IPS DF 6.9 (cell line): ENCODE measurements around the gene SKAP1.
"Not testable (repeated sequence)": the region's sequence is repeated elsewhere in the genome, so short reads cannot be mapped to it uniquely, and the experiment has no call there.

Source experiments
- DNase-seq: peaks from one replicate; pipeline ENCODE4 v3.0.0-alpha.2; 2013; ENCODE audit warnings: low read depth, low spot score
- H3K27ac ChIP-seq: one replicate; pipeline ENCODE4 v1.5.1; 2013; ENCODE audit warnings: low read length, control low read depth
- H3K27me3 ChIP-seq: 2 replicates; pipeline ENCODE4 v1.6.1; 2013; ENCODE audit warnings: mild to moderate bottlenecking, low read length; ENCODE audit not compliant: control insufficient read depth, insufficient read depth
- H3K36me3 ChIP-seq: 2 replicates; pipeline ENCODE4 v1.6.1; 2013; ENCODE audit warnings: low read length; ENCODE audit not compliant: control insufficient read depth, insufficient read depth
- H3K4me1 ChIP-seq: 2 replicates; pipeline ENCODE4 v1.6.1; 2013; ENCODE audit warnings: low read length; ENCODE audit not compliant: control insufficient read depth, insufficient read depth
- H3K4me3 ChIP-seq: 2 replicates; pipeline ENCODE4 v1.5.1; 2013; ENCODE audit warnings: mild to moderate bottlenecking, low read length
- H3K9me3 ChIP-seq: 2 replicates; pipeline ENCODE4 v1.6.1; 2013; ENCODE audit warnings: low read length, inconsistent platforms; ENCODE audit not compliant: control insufficient read depth, insufficient read depth
- WGBS: extraction: QIAGEN DNeasy Blood & Tissue Kit; methylation state at CpG from one replicate; pipeline ENCODE4 v1.1.7; 2013; ENCODE audit warnings: mixed read lengths, missing lambda C conversion rate; ENCODE audit not compliant: insufficient read length, insufficient coverage; 5-methylcytosine and 5-hydroxymethylcytosine counted together

SKAP1 gene

DNA sequence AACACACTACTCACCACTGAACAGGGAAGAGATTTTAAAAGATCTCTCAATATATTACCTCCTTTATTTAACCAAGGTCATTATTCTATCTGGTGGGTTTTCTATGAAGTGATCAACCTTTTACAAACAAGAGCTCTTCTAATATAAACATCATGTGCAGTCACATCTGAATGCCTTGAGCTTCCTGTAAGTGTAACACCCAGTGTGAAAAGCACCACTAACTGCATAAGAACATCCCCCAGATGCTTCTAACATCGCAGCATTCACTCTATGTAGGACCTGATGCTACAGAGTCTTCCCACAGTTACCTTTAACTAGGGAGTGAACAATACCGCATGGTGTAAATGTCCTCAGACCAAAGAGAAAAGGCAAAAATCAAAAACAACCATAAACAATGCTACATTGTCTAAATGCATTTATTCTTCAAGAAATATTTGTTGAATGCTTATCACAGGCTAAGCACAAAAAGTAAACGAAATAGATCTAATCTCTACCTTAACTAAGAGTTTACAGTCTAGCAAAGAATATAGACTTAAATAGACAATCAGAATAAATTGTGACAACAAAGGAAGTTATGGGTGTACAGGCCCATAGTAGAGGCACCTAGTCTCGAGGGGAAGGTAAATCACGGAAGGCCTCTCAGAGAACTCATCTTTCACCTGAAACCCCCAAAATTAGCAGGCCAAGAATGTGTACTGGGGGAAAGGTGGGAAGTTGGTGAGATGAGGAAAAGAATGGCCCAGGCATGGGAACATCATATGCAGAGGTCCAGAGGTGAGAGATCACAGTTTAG is 16.2 kb downstream of the SKAP1 start:
- H3K36me3 ChIP-seq = no peaks in the 10 kb centered on the region
- no peak overlapping the region for H3K4me3 ChIP-seq
- H3K27me3 ChIP-seq = no peaks in the 10 kb centered on the region
- no CpG with 5 or more reads among the region's 5 CpGs for WGBS
- DNase-seq = no peak
- H3K27ac ChIP-seq = no peak overlapping the region
- no peaks in the 10 kb centered on the region for H3K4me1 ChIP-seq
- no peaks in the 10 kb centered on the region for H3K9me3 ChIP-seq

DNA sequence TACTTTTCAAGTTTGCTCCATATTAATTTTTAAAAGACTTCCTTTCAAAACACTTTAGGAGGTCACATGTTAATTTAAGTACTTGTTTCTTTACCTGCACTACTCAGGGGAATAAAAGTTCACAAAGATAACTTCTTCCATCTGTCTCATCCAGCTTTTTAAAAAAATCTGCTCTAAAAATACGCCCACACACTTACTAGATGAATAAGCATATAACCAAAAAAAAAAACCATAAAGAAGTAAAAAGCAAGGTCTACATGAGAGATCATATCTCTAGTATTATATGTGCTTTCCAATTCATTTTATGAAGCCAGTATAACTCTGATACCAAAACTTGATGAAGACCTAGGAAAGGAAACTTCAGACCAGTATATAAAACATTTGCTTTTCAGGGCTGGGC is 17.2 kb downstream of the SKAP1 start:
- Histone ChIP-seq H3K4me3 (no peak overlapping the region), H3K4me1 (no peaks in the 10 kb centered on the region), H3K27ac (no peak overlapping the region), H3K9me3 (no peaks in the 10 kb centered on the region), H3K36me3 (no peaks in the 10 kb centered on the region), H3K27me3 (no peaks in the 10 kb centered on the region)
- no CpG with 5 or more reads among the region's 1 CpG for WGBS
- no peak for DNase-seq

DNA sequence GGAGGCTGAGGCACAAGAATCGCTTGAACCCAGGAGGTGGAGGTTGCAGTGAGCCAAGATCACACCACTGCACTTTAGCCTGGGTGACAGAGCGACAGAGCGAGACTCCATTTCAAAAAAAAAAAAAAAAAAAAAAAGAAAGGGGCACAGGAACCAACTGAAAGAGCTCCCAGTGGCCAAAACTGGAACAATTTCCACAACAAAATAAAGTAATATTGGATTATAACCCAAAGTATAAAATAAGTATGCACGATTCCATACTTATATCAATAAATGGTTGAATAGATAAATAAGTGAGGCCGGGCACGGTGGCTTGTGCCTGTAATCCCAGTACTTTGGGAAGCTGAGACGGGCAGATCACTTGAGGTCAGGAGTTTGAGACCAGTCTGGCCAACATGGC is 19.2 kb downstream of the SKAP1 start:
- H3K36me3 ChIP-seq, H3K27ac ChIP-seq, H3K4me1 ChIP-seq, H3K4me3 ChIP-seq, H3K27me3 ChIP-seq, H3K9me3 ChIP-seq, DNase-seq: not testable (repeated sequence)
- no CpG with 5 or more reads among the region's 7 CpGs for WGBS

DNA sequence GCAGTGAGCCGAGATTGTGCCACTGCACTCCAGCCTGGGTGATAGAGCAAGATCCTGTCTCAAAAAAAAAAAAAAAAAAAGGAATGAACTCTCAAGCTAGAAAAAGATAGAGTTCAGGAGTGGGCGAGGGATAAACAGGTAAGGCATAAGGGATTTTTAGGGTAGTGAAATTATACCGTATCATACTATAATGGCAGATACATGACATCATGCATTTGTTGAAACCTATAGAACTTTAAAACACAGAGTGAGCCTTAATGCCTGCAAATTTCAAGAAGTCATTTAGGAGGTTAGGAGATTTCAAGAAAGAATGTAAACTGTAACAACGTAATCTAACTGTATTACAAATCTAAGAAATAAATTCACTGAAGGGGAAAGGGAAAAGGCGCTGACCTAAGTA is 20.4 kb downstream of the SKAP1 start:
- Histone ChIP-seq H3K27me3 (no peaks in the 10 kb centered on the region), H3K36me3 (no peaks in the 10 kb centered on the region), H3K27ac (no peak overlapping the region), H3K9me3 (no peaks in the 10 kb centered on the region), H3K4me3 (no peak overlapping the region), H3K4me1 (no peaks in the 10 kb centered on the region)
- WGBS = no CpG with 5 or more reads among the region's 5 CpGs
- no peak for DNase-seq

DNA sequence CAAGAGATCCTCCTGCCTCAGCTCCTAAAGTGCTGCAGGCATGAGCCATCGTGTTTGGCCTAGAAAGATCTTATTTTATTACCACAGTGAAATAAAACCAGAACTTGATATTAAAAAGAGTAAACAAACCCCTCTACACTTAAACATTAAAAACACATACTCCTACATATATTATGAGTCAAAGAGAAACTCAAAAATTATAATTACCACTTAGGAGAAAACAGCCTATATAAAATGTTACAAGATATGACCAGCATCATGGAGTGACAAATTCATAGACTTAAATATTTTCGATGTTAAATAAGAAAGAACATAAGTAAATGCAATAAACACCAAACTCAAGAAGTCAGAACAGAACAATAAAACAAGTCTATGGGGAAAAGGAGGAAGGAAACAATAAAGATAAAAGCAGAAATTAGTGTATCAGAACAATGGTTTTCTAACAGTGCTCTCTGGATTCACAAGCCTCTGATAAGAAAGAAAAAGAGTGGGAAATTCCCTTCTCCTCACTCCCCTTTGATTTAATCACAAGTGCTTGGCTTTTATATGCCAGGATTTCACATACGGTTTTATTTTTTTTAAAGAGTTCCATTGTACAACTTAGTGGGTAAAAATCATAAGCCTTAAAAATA is 23.0 kb downstream of the SKAP1 start:
- Histone ChIP-seq H3K9me3 (no peaks in the 10 kb centered on the region), H3K4me1 (no peaks in the 10 kb centered on the region), H3K27ac (no peak overlapping the region), H3K36me3 (no peaks in the 10 kb centered on the region), H3K4me3 (no peak overlapping the region), H3K27me3 (no peaks in the 10 kb centered on the region)
- no CpG with 5 or more reads among the region's 3 CpGs for WGBS
- DNase-seq = no peak

DNA sequence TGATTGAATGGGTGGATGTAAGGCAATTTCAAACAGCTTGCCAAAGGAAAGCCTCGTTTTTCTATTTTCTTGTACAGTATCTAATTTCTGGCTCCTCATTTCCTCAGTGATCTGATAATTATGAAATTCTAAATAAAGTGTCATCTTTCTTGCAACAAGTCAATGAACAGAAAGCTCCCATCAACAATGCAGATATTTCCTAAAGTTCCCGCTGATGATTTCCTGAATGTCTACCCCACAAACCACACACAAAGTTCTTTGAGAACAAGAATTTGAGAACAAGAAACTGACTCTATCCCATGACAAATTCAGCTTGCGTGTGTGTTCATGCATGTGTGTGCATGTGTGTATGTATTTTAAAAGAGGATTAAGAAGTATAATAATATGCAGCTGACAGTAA is 35.2 kb downstream of the SKAP1 start:
- H3K27ac ChIP-seq = no peak overlapping the region
- H3K9me3 ChIP-seq = no peaks in the 10 kb centered on the region
- DNase-seq = no peak
- H3K27me3 ChIP-seq = no peaks in the 10 kb centered on the region
- no peak overlapping the region for H3K4me3 ChIP-seq
- H3K36me3 ChIP-seq = no peaks in the 10 kb centered on the region
- WGBS = no CpG with 5 or more reads among the region's 3 CpGs
- H3K4me1 ChIP-seq = no peaks in the 10 kb centered on the region

DNA sequence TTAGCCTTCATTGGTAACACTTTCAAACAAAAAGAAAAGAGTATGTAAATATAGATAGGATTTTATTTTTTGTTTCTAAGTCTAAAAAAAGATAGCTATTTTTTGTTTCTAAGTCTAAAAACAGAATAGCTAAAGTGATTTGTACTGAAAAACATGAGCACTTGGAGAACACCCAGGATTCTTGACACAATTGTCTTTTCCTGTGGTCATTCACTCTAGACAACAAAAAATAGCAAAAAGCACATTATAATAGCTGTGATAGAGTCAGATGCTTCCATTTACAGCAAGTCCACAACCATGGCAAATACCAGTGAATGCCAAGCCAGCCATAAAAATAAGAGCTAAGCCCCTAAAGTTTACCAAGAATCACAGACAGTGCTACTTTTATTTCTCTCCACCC is 36.7 kb downstream of the SKAP1 start:
- Histone ChIP-seq H3K27me3 (no peaks in the 10 kb centered on the region), H3K4me3 (no peak overlapping the region), H3K27ac (no peak overlapping the region), H3K36me3 (no peaks in the 10 kb centered on the region), H3K4me1 (no peaks in the 10 kb centered on the region), H3K9me3 (no peaks in the 10 kb centered on the region)
- DNase-seq = no peak

DNA sequence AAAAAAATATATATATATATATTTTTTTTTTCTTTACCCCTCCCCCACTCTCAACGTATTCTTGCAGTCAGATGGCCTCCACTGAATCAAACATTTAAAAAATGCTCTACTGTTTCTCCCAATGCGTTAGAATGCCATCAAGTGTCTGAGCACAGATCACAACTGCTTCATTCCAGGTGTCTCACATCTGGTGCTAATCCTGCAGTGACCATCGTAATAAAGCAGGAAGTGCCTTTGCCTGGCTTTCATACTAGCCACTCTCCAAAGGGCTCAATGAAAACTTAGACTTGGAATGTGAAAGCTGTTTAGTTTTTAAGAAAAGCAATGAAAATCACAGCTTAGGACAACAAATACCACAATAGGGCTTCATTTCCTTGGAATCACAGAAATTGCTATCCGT is 37.2 kb downstream of the SKAP1 start:
- no CpG with 5 or more reads among the region's 4 CpGs for WGBS
- Histone ChIP-seq H3K4me1 (no peaks in the 10 kb centered on the region), H3K9me3 (no peaks in the 10 kb centered on the region), H3K27me3 (no peaks in the 10 kb centered on the region), H3K27ac (no peak overlapping the region), H3K4me3 (no peak overlapping the region), H3K36me3 (no peaks in the 10 kb centered on the region)
- no peak for DNase-seq

DNA sequence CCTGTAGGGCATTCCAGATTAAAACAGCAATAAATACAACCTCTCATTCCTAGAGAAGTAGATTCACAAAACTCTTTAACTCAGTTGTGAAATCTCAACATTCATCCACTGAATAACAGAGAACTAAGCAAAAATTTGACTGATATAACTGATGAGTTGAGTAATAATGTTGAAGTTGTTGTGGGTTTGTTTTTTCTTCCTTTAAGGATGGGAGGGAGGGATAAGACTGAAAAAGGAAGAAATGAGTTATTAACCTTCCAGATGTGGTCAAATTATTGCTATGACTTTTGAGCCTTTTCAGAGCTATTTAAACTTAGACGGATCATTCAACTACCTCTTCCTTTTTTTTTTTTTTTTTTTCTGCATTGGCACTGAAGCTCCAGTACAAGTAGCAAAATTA is 38.6 kb downstream of the SKAP1 start:
- Histone ChIP-seq H3K27me3 (no peaks in the 10 kb centered on the region), H3K9me3 (no peaks in the 10 kb centered on the region), H3K36me3 (no peaks in the 10 kb centered on the region), H3K27ac (no peak overlapping the region), H3K4me1 (no peaks in the 10 kb centered on the region), H3K4me3 (no peak overlapping the region)
- WGBS = no CpG with 5 or more reads among the region's 1 CpG
- DNase-seq = no peak

DNA sequence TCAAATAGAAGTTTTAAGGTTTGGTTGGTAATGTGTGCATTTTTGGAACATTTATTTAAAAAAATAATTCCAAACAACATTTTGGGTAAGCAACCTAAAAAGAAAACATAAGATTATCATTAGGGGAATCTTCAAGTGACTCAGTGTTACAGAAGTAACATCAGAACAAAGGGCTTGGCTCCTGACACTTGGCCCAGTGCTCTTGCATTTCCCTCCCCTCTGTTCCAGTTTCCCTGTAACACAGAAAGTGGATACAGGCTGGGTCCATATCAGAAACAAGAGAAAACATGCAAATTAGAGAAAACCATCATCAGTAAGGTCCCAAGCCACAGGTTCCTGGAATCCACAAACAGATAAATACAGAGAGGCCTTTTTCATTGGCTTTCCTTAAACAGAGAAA is 40.1 kb downstream of the SKAP1 start:
- no peaks in the 10 kb centered on the region for H3K36me3 ChIP-seq
- H3K4me3 ChIP-seq = no peak overlapping the region
- H3K27ac ChIP-seq = no peak overlapping the region
- DNase-seq = no peak
- H3K4me1 ChIP-seq = no peaks in the 10 kb centered on the region
- H3K9me3 ChIP-seq = no peaks in the 10 kb centered on the region
- H3K27me3 ChIP-seq = no peaks in the 10 kb centered on the region
